ENCODE measurements around the gene IGF2BP1. TPM values are rescaled to one million over a fixed set of nuclear protein-coding genes. Genes with fewer than 3 reads are reported as not detected.
A peak's percentile ranks its signal among the peaks of the same experiment; 100 is the strongest.

The IGF2BP1 gene
- not detected for total RNA-seq
- long read RNA-seq: 0 reads

DNA sequence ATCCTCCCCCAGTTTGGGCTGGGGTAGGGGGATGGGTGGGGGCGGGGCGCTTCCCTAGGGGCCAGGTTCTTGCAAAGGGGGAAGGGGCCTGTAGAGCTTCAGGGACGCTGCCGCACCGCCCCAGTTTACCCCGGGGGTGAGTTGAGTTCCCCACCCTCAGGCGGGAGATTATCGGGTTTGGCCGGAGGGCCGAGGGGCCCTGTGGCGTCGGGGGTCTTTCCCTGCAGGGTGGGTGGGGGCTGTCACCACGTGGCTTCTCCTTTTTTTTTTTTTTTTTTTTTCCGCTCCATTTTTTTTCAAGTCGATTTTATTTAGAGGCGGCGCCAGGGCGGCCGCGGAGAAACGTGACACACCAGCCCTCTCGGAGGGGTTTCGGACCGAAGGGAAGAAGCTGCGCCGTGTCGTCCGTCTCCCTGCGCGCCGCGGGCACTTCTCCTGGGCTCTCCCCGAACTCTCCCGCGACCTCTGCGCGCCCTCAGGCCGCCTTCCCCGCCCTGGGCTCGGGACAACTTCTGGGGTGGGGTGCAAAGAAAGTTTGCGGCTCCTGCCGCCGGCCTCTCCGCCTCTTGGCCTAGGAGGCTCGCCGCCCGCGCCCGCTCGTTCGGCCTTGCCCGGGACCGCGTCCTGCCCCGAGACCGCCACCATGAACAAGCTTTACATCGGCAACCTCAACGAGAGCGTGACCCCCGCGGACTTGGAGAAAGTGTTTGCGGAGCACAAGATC lies at the start of gene IGF2BP1:
TSS of gene IGF2BP1 (plus strand) at position 283 of the 724 bp plus-strand sequence. CDS start at position 644, 361 bp downstream.
- ATAC-seq (peak; percentile 15 to 49), DNase-seq (no peak)
- peaks cover 98% of the 10 kb centered on the region for H3K27me3 ChIP-seq (ENCODE audit: low read depth)
- peak within 1 kb of the TSS; percentile 34 for H3K4me3 ChIP-seq
- no peaks in the 10 kb centered on the region for H3K9me3 ChIP-seq
- H3K27ac ChIP-seq: no peak within 1 kb of the TSS
- H3K36me3 ChIP-seq: no peaks in the 10 kb centered on the region
- no peak for TF ChIP-seq CTCF (IDR thresholded peaks at IDR 0.05)
- peaks cover 23% of the 10 kb centered on the region for H3K4me1 ChIP-seq
- intact Hi-C loops (cut with DNase I): no loop called here

DNA sequence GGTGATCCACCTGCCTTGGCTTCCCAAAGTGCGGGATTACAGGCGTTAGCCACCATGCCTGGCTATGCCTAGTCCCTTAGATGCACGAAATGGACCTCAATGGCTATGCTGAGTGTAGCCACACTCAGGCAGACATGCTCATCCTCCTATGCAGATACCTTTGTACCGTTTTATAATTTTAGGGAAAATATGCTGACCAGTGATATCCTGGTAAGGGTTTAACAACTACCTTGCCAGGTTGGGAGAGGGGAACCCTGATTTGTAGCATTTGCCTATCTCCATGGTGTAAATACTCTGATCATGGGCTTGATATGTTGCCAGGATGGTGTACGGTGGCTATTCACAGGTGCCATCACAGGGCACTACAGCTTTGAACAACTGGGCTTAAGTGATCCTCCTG lies 45.6 kb upstream of the IGF2BP1 start:
- TF ChIP-seq CTCF (IDR thresholded peaks at IDR 0.05): no peak
- Histone ChIP-seq H3K4me3 (no peak overlapping the region), H3K9me3 (no peaks in the 10 kb centered on the region), H3K36me3 (no peaks in the 10 kb centered on the region), H3K27ac (no peak overlapping the region), H3K27me3 (ENCODE audit: low read depth) (peaks cover 25% of the 10 kb centered on the region), H3K4me1 (no peaks in the 10 kb centered on the region)
- intact Hi-C loops (cut with DNase I): no loop called here
- DNase-seq: no peak
- no peak for ATAC-seq

GRCh38 chr17:48952904-48953303 lies 44.3 kb upstream of the IGF2BP1 start:
- Histone ChIP-seq H3K4me1 (no peaks in the 10 kb centered on the region), H3K36me3 (no peaks in the 10 kb centered on the region), H3K4me3 (no peak overlapping the region), H3K27me3 (ENCODE audit: low read depth) (peaks cover 25% of the 10 kb centered on the region), H3K27ac (no peak overlapping the region), H3K9me3 (no peaks in the 10 kb centered on the region)
- no peak for ATAC-seq
- no peak for TF ChIP-seq CTCF (IDR thresholded peaks at IDR 0.05)
- intact Hi-C loops (cut with DNase I): no loop called here
- no peak for DNase-seq

DNA sequence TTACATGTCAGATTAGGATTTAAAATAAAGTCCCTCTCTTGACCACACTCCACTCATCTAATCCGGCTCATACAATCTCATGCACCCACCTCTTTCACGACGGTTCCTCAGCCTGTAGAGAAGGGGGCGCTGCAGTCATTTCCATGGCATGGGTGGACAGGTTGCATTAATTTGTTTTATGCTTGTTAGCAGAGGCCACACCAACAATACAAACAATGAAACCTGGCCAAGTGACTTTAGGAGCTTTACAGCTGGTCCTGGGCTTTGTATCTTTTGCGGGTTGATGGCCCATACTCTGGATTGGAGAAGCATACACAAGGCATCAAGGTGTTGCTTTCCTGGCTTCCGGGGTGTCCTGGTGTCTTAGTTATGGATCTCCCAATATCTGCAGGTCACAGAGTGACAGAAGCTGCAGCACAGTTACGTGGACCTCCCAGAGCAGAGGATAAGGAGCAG lies 42.9 kb upstream of the IGF2BP1 start:
- no peak for TF ChIP-seq CTCF (IDR thresholded peaks at IDR 0.05)
- H3K4me1 ChIP-seq: no peaks in the 10 kb centered on the region
- H3K9me3 ChIP-seq: no peaks in the 10 kb centered on the region
- no peak for ATAC-seq
- no peak overlapping the region for H3K4me3 ChIP-seq
- no peaks in the 10 kb centered on the region for H3K36me3 ChIP-seq
- intact Hi-C loops (cut with DNase I): no loop called here
- H3K27ac ChIP-seq: no peak overlapping the region
- peaks cover 37% of the 10 kb centered on the region for H3K27me3 ChIP-seq (ENCODE audit: low read depth)
- DNase-seq: no peak

- Histone ChIP-seq H3K27me3 (ENCODE audit: low read depth) (peaks cover 48% of the 10 kb centered on the region), H3K9me3 (no peaks in the 10 kb centered on the region), H3K36me3 (no peaks in the 10 kb centered on the region), H3K4me3 (no peak overlapping the region), H3K27ac (no peak overlapping the region), H3K4me1 (no peaks in the 10 kb centered on the region)
- no peak for DNase-seq
- TF ChIP-seq CTCF (IDR thresholded peaks at IDR 0.05): no peak
- no peak for ATAC-seq
- intact Hi-C loops (cut with DNase I): no loop called here
Observed at GRCh38 chr17:48960834-48961515, 36.2 kb upstream of the IGF2BP1 start.

Measured in lower lobe of right lung (tissue), 2 donors.